GM19452 (cell line): ENCODE measurements around the gene NFIB.

Source experiments
- ATAC-seq: cut with Tn5 transposase; IDR thresholded peaks from one replicate; pipeline ENCODE4 v1.9.1; 2021; ENCODE audit not compliant: unreplicated experiment

Gene NFIB

DNA sequence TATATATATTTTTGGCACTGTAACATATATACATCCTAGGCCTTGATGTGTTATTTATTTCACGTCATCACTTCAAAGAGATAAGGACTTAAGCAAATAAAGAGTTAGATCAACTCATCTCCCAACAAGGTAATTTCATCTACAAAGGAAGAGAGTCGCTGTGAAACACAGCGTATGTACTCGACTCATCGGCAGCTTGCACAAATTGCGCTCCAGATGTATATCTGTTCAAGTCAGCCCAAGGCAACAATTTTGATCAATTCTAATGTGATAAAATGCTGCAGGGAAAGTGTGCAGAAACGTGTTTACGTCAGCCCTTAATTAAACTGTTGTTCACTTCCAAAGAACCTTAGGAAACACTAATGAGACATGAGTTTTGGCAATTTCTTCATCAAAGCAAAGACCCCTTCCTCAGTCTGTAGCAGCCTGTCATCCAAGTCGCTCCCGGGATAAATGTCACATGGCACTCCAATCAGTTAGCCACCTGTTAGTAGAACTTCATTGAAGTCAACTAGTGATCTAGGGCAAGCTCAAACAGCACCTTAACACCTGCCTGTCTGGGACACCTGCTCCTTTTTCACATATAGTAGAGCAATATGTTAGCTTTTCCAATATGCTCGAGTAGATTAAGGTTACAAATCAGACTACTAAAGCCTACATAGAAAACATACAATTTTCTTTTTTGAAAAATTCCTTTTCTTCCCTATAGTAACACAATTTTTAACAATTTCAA is 182.4 kb downstream of the NFIB start:
- ATAC-seq: no peak

GRCh38 chr9:14127656-14128055 is 186.3 kb downstream of the NFIB start:
- no peak for ATAC-seq

DNA sequence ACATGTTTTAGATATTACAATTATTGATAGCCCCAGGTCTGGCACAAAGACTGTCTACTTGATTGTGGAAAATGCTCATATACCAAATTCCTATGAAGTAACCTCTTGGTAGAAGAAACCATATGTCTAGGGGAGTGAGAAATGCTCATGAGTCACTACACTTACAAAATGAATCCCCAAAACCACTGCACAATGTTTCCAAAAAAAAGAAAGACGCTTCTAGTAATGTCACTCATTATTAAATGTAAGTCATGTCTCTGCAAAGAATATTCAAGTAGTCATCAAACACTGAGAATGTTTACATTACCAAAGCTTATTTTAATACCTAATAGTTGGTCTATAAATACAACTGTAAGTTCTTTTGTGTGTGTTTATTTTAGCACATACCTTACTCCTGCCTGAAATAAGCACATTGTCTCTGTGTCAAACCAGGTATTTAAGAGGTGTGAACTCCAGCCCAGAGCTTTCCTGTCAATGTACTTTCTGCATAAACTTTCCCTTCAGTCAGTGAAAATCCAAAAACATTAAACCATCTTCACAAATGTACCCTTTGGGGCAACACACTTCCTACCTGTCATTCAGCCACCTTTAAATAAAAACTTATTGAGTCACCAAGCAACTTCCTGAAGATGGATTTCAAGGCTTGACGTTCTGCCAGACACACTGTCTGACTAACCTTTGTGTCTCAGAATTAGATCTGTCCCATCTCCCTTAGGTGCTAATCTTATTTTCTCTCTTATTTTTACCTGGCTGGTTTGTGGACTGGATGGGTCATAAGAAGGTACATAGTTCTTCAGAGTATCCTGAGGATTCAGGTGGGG is 194.0 kb downstream of the NFIB start:
- no peak for ATAC-seq

DNA sequence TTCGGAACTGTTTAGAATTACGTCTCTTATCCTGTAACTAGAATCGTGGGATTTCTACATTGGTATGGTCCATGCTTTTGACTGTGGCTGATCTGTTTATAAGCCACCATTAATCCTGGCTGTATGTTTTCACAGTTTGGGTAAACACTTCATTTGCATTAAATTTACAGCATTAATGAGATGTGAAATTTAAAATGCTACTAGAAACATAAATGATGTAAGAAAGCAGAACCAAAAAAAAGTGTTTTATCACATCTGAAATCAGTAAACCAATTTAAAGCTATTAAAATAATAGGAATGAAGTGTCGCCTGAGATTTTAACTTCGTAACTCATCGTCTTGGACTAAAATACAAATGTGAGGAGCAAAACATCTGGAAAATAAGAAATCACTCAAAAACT is 201.7 kb downstream of the NFIB start:
- ATAC-seq: no peak

DNA sequence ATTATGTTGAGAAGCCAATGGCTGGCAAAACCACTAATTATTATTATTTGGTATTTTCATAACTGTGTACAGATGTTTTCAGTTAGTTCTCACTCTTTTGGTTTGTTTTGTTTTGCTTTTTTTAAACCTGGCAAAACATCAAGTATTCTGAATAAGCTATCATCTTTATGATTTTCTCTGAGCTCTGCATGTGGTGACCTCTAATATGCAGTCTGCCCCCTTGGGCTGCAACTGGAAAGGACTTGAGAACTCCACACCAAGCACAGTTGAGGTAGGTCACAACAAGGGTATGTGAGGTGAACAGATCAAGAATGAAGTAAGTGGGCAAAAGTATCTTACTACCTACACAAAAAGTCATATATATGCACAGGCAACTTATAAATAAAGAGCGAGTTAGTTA is 202.2 kb downstream of the NFIB start:
- ATAC-seq: no peak

- no peak for ATAC-seq
Observed at GRCh38 chr9:14107977-14108376, 206.0 kb downstream of the NFIB start.

DNA sequence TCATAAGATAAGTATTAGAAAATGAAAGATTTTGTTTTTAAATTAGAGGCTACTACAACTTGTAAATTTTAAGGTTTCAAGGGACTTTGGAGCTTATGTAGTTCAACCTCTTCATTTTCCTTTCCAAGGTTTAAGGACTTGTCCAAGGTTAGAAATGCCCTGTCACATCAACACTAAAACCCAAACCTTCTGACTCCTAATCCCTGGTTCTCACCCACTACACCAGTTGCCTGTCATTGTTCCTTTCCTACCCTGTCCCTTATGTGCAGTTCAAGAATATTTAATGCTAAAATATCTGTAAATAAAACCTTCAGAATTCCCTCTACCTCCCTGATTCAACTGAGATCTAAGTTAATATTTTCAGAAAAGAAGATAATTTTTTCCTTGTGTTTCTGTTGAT is 206.4 kb downstream of the NFIB start:
- ATAC-seq: no peak

DNA sequence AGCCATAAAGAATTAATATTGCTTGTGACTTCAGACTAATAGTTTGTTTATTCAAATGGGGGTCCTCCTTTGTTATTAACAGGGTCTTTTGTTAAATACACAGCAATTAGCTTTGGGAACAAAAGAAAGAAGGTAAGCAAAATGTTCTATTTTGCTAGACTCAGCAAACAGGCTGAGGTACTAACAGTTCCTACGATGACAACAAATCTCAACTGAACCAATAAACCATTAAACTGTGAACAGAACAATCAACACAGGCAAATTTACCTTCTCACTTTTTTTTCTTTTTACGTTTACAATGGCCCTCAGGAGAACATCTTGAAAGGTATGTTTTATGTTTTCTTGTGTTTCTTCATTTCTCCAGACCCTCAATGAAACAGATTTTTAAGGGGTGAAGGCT is 207.2 kb downstream of the NFIB start:
- ATAC-seq: no peak

DNA sequence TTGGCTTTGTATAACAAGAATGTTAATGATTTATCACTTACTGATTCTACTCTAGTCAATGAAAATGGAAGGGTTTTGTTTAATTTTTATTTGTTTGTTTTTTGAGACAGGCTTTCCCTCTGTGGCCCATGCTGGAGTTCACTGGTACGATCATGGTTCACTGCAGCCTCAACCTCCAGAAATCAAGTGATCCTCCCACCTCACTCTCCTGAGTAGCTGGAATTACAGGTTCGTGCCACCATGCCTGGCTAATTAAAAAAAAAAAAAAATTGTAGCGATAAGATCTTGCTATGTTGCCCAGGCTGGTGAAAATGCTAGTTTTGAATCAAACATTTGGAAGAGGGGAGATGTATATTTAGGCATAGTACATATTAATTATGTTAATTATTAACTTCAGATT is 209.4 kb downstream of the NFIB start:
- no peak for ATAC-seq

DNA sequence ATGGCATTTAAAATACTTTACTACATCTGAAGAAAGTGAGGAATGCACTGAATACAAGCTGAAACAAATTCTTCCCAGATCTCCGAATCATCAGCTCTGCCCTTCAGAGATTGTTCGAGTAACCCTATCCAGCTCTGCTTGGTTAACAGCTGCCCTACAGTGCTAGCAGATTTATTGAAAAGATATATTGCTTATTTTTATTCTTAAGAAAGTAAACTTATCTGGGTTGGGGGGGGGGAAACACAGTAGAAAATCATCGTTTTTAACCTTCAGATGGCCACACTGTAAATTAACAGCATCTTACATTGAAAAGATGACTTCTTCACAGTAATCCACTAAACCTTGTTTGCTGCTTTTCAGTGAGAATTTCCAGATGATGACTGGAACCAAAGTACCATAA is 210.8 kb downstream of the NFIB start:
- ATAC-seq: no peak

DNA sequence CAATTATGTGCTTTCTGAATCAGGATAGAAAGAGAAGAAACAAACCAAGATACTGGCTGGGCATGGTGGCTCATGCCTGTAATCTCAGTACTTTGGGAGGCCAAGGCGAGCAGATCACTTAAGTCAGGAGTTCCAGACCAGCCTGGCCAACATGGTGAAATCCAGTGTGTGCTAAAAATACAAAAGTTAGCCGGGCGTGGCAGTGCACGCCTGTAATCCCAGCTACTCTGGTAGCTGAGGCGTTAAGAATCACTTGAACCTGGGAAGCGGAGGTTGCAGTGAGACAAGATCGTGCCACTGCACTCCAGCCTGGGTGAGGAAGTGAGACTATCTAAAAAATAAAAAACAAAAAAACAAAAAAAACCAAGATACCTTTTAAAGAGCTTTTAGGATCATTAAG is 214.2 kb downstream of the NFIB start:
- ATAC-seq: no peak

- ATAC-seq: no peak
Observed at GRCh38 chr9:14098486-14099180, 215.3 kb downstream of the NFIB start.

DNA sequence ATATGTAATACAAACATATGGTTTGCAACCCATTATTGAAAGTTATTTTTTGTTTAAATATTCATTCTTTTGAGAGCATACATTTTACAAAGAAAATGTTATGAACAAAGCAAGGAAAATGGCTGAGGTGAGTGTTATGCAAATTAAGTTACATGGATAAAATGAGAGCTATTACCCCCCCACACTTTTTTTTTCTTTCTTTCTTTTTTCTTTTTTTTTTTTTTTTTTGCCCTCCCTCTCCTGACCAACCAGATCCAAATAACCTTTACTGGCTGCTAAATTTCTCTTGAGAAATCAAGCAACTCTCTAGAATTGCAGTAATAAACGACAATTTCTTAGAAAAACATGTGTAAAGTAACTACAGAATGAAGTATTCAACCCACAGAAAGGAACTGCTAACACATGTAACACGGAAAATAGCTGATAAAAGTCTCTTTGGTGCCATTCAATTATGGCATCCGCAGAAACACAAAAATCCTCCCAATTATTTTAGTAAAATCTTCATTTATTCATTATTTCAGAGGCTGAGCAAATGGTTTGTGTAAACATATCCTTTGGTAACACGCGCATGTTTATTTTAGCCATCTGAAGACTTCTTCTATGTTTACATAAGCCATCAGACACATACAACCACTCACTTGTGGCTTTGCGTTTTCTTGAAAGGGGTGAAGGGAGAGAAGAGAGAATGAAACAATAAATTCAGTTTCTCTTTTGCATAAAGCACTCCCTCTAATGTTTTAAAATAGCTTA is 216.1 kb downstream of the NFIB start:
- no peak for ATAC-seq

GRCh38 chr9:14097215-14097614 is 216.7 kb downstream of the NFIB start:
- ATAC-seq: no peak

GRCh38 chr9:14096258-14096922 is 217.6 kb downstream of the NFIB start:
- no peak for ATAC-seq

DNA sequence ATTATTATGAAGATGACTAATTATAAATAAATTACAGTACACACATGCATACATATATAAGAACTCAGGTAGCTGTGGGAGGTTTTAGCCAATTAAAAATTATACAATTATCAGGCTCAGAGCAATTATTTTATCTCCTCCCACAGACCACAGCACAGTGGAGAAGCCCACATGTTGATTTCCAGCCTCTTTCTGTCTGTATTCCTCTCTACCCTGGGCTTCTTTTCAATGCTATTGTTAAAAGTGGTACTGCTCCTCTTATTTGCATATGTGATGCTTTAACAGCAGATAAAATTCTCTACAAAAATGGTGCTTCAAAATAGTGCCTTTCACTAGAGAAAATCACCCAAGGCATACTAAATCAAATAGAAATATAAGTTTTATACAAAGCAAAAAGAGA is 218.7 kb downstream of the NFIB start:
- ATAC-seq: no peak

GRCh38 chr9:14094491-14094890 is 219.4 kb downstream of the NFIB start:
- ATAC-seq: no peak

DNA sequence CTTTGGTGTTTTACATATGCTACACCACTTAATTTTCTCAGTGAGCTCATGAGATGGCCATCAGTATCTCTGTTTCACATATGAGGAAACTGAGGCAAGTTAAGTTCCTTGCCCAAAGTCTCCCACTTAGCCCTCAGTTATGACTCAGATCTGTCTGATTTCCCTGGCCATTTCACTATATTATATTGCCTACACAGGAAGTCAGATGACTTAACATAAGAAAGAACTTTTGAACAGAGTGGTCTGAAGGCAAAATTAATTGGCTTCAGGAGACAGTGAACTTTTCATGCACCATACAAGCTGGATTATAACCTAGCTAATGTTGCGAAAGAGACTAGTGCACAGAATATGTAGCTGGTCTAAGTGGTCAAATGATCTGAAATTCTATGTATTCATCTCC is 221.6 kb downstream of the NFIB start:
- ATAC-seq: no peak

DNA sequence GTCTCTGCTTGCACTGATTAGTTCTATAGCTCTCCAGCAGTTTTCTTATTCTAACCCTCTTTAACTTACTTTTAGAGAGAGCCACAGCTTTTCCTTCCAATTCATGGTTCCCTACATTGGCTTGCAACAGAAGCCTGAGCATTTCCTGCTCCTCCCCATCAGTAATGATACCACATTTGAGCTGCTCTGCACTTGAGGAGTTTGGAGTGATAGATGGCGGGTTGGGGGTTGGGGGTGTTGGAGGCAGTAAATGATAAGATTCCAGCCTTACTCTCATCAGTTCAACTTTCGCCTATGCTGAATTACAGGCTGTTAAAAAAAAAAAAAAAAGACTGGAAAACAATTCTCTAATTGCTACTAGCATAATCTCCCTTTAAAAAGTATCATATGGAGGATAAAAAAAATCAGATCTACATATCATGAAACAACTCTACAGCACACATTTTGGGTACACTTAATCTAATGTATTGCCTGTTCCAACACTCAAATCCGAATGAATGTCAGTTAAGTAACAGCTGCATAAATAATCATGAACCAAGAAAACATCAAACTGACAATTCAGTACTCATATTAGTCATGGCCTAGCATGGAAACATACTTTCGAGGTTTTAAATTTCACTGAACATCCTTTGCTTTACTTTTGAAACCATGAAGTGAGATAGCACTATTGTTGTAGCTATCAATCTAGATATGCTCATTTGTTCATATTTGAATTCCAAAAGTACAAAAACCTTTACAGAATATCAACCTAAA is 224.7 kb downstream of the NFIB start:
- no peak for ATAC-seq

- no peak for ATAC-seq
Observed at GRCh38 chr9:14087576-14087975, 226.4 kb downstream of the NFIB start.
